Uterus (tissue), 4 donors: ENCODE measurements around the gene PPP3CA. TPM values are rescaled to one million over a fixed set of nuclear protein-coding genes. Genes with fewer than 3 reads are reported as not detected.

Experiments used
- DNase-seq, 2 donors: peaks; one replicate each; pipeline ENCODE4 v3.0.0-alpha.2; 2019 to 2020
- H3K27ac ChIP-seq, 2 donors: fragments of 200-600 bp; sonication (generic); 1 replicate in 1 of 2; 2 replicates in 1 of 2; pipeline ENCODE4 v1.5.1; 2016 to 2018
- H3K27me3 ChIP-seq, 2 donors: fragments of 200-600 bp; sonication (generic); one replicate each; pipeline ENCODE4 v1.5.1; 2018 to 2019; ENCODE audit warnings: control low read depth in 1 of 2
- H3K36me3 ChIP-seq, 2 donors: fragments of 200-600 bp; sonication (generic); one replicate each; pipeline ENCODE4 v1.5.1; 2019; ENCODE audit warnings: control low read depth in 1 of 2
- H3K4me1 ChIP-seq, 2 donors: fragments of 200-600 bp; sonication (generic); one replicate each; pipeline ENCODE4 v1.5.1; 2018 to 2019; ENCODE audit warnings: control low read depth in 1 of 2
- H3K4me3 ChIP-seq, 2 donors: fragments of 200-600 bp; sonication (generic); 1 replicate in 1 of 2; 2 replicates in 1 of 2; pipeline ENCODE4 v1.5.1; 2018 to 2019; ENCODE audit warnings: mild to moderate bottlenecking in 1 of 2
- H3K9me3 ChIP-seq, 2 donors: fragments of 200-600 bp; sonication (generic); one replicate each; pipeline ENCODE4 v1.5.1; 2019; ENCODE audit warnings: control low read depth in 1 of 2
- CTCF ChIP-seq, 4 experiments: fragments of 200-600 bp in 2 of 4; fragments of 450-650 bp in 2 of 4; sonication (generic) in 2 of 4; IDR thresholded peaks; one replicate each; pipeline ENCODE4 v1.5.1; 2016 to 2019; ENCODE audit warnings: antibody characterized with exemption in 4 of 4, mild to moderate bottlenecking in 2 of 4, moderate library complexity in 1 of 4
- POLR2A ChIP-seq, 2 donors: fragments of 450-650 bp; IDR thresholded peaks; one replicate each; pipeline ENCODE4 v1.6.1; 2016; ENCODE audit warnings: antibody characterized with exemption in 2 of 2, mild to moderate bottlenecking in 1 of 2, moderate library complexity in 1 of 2
- intact Hi-C: fragments of 100-400 bp; cut with DNase I; formaldehyde crosslinking; loops from one replicate; pipeline ENCODE4 v1.15.1; 2023; ENCODE audit warnings: low total_unique reads
- total RNA-seq, 4 donors: library from RNA; depleted of rRNA in 3 of 4; stranded (reverse); fragments of >200 nt in 3 of 4; gene quantifications; one replicate each; pipeline versions ENCODE4 v1.1.0 to v1.2.4, GENCODE V29; 2014 to 2023
- donor health status: DM: yes; HTN: yes; CAD: no.

Gene PPP3CA
- total RNA-seq, 4 donors from 2014 or later: 32.8 to 70.0 (median 39.8) TPM

GRCh38 chr4:101299899-101300540 lies 47.3 kb downstream of the PPP3CA start:
- DNase-seq: no peak
- H3K27me3 ChIP-seq: no peaks in the 10 kb centered on the region
- H3K4me1 ChIP-seq: no peaks in the 10 kb centered on the region
- no peaks in the 10 kb centered on the region for H3K9me3 ChIP-seq
- H3K4me3 ChIP-seq: no peak overlapping the region
- H3K27ac ChIP-seq: no peak overlapping the region
- no peak for TF ChIP-seq CTCF (IDR thresholded peaks at IDR 0.05)
- intact Hi-C loops: no loop called here
- no peaks in the 10 kb centered on the region for H3K36me3 ChIP-seq

- H3K4me3 ChIP-seq: no peak overlapping the region
- no peak for DNase-seq
- no peaks in the 10 kb centered on the region for H3K4me1 ChIP-seq
- H3K36me3 ChIP-seq: no peaks in the 10 kb centered on the region
- H3K27me3 ChIP-seq: no peaks in the 10 kb centered on the region
- no peaks in the 10 kb centered on the region for H3K9me3 ChIP-seq
- TF ChIP-seq POLR2A (IDR thresholded peaks at IDR 0.05) (no peak), CTCF (IDR thresholded peaks at IDR 0.05) (no peak)
- no peak overlapping the region for H3K27ac ChIP-seq
- intact Hi-C loops: no loop called here
These were observed 48.3 kb downstream of the PPP3CA start for GRCh38 chr4:101299021-101299420.

GRCh38 chr4:101295691-101296090 lies 51.6 kb downstream of the PPP3CA start:
- intact Hi-C loops: no loop called here

GRCh38 chr4:101294597-101294996 lies 52.7 kb downstream of the PPP3CA start:
- TF ChIP-seq POLR2A (IDR thresholded peaks at IDR 0.05) (no peak), CTCF (IDR thresholded peaks at IDR 0.05) (no peak)
- intact Hi-C loops: no loop called here

More at GRCh38 chr4:101295691-101296090, 51.6 kb downstream of the PPP3CA start:
- no peak for TF ChIP-seq CTCF (IDR thresholded peaks at IDR 0.05)
- TF ChIP-seq POLR2A (IDR thresholded peaks at IDR 0.05): no peak
- DNase-seq: no peak
- H3K4me3 ChIP-seq: no peak overlapping the region
- no peak overlapping the region for H3K27ac ChIP-seq
- H3K9me3 ChIP-seq: no peaks in the 10 kb centered on the region
- no peaks in the 10 kb centered on the region for H3K36me3 ChIP-seq
- no peaks in the 10 kb centered on the region for H3K27me3 ChIP-seq
- H3K4me1 ChIP-seq: no peaks in the 10 kb centered on the region

GRCh38 chr4:101292901-101293300 lies 54.4 kb downstream of the PPP3CA start:
- peaks cover 0 to 5% of the 10 kb centered on the region in 2 donors for H3K4me1 ChIP-seq
- H3K27me3 ChIP-seq: no peaks in the 10 kb centered on the region
- H3K36me3 ChIP-seq: no peaks in the 10 kb centered on the region
- intact Hi-C loops: no loop called here
- no peak for DNase-seq
- H3K4me3 ChIP-seq: no peak overlapping the region
- no peak for TF ChIP-seq CTCF (IDR thresholded peaks at IDR 0.05)
- TF ChIP-seq POLR2A (IDR thresholded peaks at IDR 0.05): no peak
- no peak overlapping the region for H3K27ac ChIP-seq
- H3K9me3 ChIP-seq: no peaks in the 10 kb centered on the region

More at GRCh38 chr4:101294597-101294996, 52.7 kb downstream of the PPP3CA start:
- H3K4me1 ChIP-seq: no peaks in the 10 kb centered on the region
- no peaks in the 10 kb centered on the region for H3K9me3 ChIP-seq
- DNase-seq: no peak
- no peak overlapping the region for H3K27ac ChIP-seq
- no peaks in the 10 kb centered on the region for H3K27me3 ChIP-seq
- no peaks in the 10 kb centered on the region for H3K36me3 ChIP-seq
- no peak overlapping the region for H3K4me3 ChIP-seq
